Measurements from ENCODE around the gene EXOC7. TPM values are rescaled to one million over a fixed set of nuclear protein-coding genes. Genes with fewer than 3 reads are reported as not detected.
"Not testable (repeated sequence)": the region's sequence is repeated elsewhere in the genome, so short reads cannot be mapped to it uniquely, and the experiment has no call there.

Gene EXOC7
- total RNA-seq, 2 donors from 2014 or later: 85.0 to 91.9 TPM

- Mint-ChIP-seq H3K9me3 (no peaks in the 10 kb centered on the region), H3K36me3 (peaks cover 14 to 23% of the 10 kb centered on the region in 2 donors), H3K27ac (peak overlapping the region in 1 of 2 donors; percentile 65)
- ATAC-seq (no peak), DNase-seq (ENCODE audit: low spot score in 2 of 2) (peak in 1 of 2 donors; percentile 29)
These were observed 28.0 kb downstream of the EXOC7 start for GRCh38 chr17:76075364-76076145.

- peak in 1 of 2 donors; percentile 22 for DNase-seq (ENCODE audit: low spot score in 2 of 2)
- Mint-ChIP-seq H3K36me3 (peaks cover 19 to 23% of the 10 kb centered on the region in 2 donors), H3K27ac (peak within 1 kb of the TSS in 1 of 2 donors; percentile 65), H3K9me3 (no peaks in the 10 kb centered on the region)
- ATAC-seq: no peak
These were observed 28.9 kb downstream of the EXOC7 start, which contains the start of gene GALR2 for GRCh38 chr17:76074390-76075363. TSS of gene GALR2 (plus strand) at chr17:76074781. CDS start at chr17:76074884, 103 bp downstream.

GRCh38 chr17:76072148-76072858 lies 31.3 kb downstream of the EXOC7 start, which contains the start of gene SRP68:
TSS of gene SRP68 (minus strand) at chr17:76072517. CDS start at chr17:76072491, 26 bp downstream.
- Mint-ChIP-seq H3K9me3 (no peaks in the 10 kb centered on the region), H3K27ac (peak within 1 kb of the TSS; percentile 99), H3K36me3 (peaks cover 19 to 24% of the 10 kb centered on the region in 2 donors)
- DNase-seq (ENCODE audit: low spot score in 2 of 2): peak; percentile 83 to 85
- ATAC-seq: peak; percentile 66 to 75

- Mint-ChIP-seq H3K9me3 (no peaks in the 10 kb centered on the region), H3K27ac (peak overlapping the region; percentile 99), H3K36me3 (peaks cover 19 to 22% of the 10 kb centered on the region in 2 donors)
- peak; percentile 51 to 71 for DNase-seq (ENCODE audit: low spot score in 2 of 2)
- peak; percentile 76 to 82 for ATAC-seq
These were observed 31.9 kb downstream of the EXOC7 start for GRCh38 chr17:76071531-76072147.

- Mint-ChIP-seq H3K36me3 (peaks cover 19 to 31% of the 10 kb centered on the region in 2 donors), H3K27ac (peak overlapping the region; percentile 31 to 85), H3K9me3 (no peaks in the 10 kb centered on the region)
- no peak for DNase-seq (ENCODE audit: low spot score in 2 of 2)
- no peak for ATAC-seq
These were observed 37.8 kb downstream of the EXOC7 start for GRCh38 chr17:76065775-76066174.

GRCh38 chr17:76063875-76064546 lies 39.6 kb downstream of the EXOC7 start:
- ATAC-seq (peak; percentile 88 to 94), DNase-seq (ENCODE audit: low spot score in 2 of 2) (peak in 1 of 2 donors; percentile 64)
- Mint-ChIP-seq H3K27ac (peak overlapping the region; percentile 83 to 85), H3K9me3 (no peaks in the 10 kb centered on the region), H3K36me3 (peaks cover 19 to 35% of the 10 kb centered on the region in 2 donors)

- not testable (repeated sequence) for H3K9me3 Mint-ChIP-seq; ATAC-seq; DNase-seq (ENCODE audit: low spot score in 2 of 2); H3K27ac Mint-ChIP-seq
- peaks cover 7 to 50% of the 10 kb centered on the region in 2 donors for H3K36me3 Mint-ChIP-seq
These were observed 45.3 kb downstream of the EXOC7 start for GRCh38 chr17:76058264-76058663.

- Mint-ChIP-seq H3K27ac (no peak overlapping the region), H3K9me3 (no peaks in the 10 kb centered on the region)
These were observed 46.7 kb downstream of the EXOC7 start for GRCh38 chr17:76056882-76057281.

GRCh38 chr17:76054112-76054476 lies 49.5 kb downstream of the EXOC7 start:
- peak; percentile 20 to 28 for ATAC-seq
- Mint-ChIP-seq H3K27ac (peak overlapping the region; percentile 29 to 85), H3K36me3 (peaks cover 11 to 41% of the 10 kb centered on the region in 2 donors), H3K9me3 (no peaks in the 10 kb centered on the region)
- no peak for DNase-seq (ENCODE audit: low spot score in 2 of 2)

More at GRCh38 chr17:76056882-76057281, 46.7 kb downstream of the EXOC7 start:
- DNase-seq (ENCODE audit: low spot score in 2 of 2) (no peak), ATAC-seq (no peak)
- H3K36me3 Mint-ChIP-seq: peaks cover 8 to 50% of the 10 kb centered on the region in 2 donors

- no peak for DNase-seq (ENCODE audit: low spot score in 2 of 2)
- H3K27ac Mint-ChIP-seq: peak overlapping the region; percentile 29 to 85
- ATAC-seq: peak in 1 of 2 donors; percentile 42
- H3K9me3 Mint-ChIP-seq: no peaks in the 10 kb centered on the region
- peaks cover 16 to 41% of the 10 kb centered on the region in 2 donors for H3K36me3 Mint-ChIP-seq
These were observed 50.1 kb downstream of the EXOC7 start for GRCh38 chr17:76053246-76054111.

- no peak for ATAC-seq
- Mint-ChIP-seq H3K9me3 (no peaks in the 10 kb centered on the region), H3K36me3 (peaks cover 23 to 40% of the 10 kb centered on the region in 2 donors), H3K27ac (peak overlapping the region; percentile 65 to 81)
- DNase-seq (ENCODE audit: low spot score in 2 of 2): no peak
These were observed 52.0 kb downstream of the EXOC7 start for GRCh38 chr17:76051561-76051960.

GRCh38 chr17:76050538-76051467 lies 52.8 kb downstream of the EXOC7 start:
- peaks cover 19 to 34% of the 10 kb centered on the region in 2 donors for H3K36me3 Mint-ChIP-seq

GRCh38 chr17:76049836-76050537 lies 53.6 kb downstream of the EXOC7 start:
- Mint-ChIP-seq H3K27ac (peak overlapping the region; percentile 11 to 65), H3K9me3 (no peaks in the 10 kb centered on the region), H3K36me3 (peaks cover 19 to 42% of the 10 kb centered on the region in 2 donors)
- no peak for DNase-seq (ENCODE audit: low spot score in 2 of 2)
- no peak for ATAC-seq

More at GRCh38 chr17:76050538-76051467, 52.8 kb downstream of the EXOC7 start:
- Mint-ChIP-seq H3K27ac (peak overlapping the region; percentile 63 to 65), H3K9me3 (no peaks in the 10 kb centered on the region)
- peak; percentile 21 to 78 for ATAC-seq
- DNase-seq (ENCODE audit: low spot score in 2 of 2): no peak

All from activated naive CD4-positive, alpha-beta T cell treated with anti-CD3 and anti-CD28 coated beads, Interleukin-2, amount 50 U/mL, for 72 hours (primary cell).